Coronary artery (tissue), 2 donors: ENCODE data around the gene RAB34.

ENCODE experiments used
- DNase-seq: peaks from one replicate; pipeline ENCODE4 v3.0.0-alpha.2; 2017; ENCODE audit warnings: low spot score
- H3K27ac ChIP-seq, 2 donors: fragments of 200-600 bp; sonication (generic); one replicate each; pipeline ENCODE4 v1.5.1; 2016 to 2019
- H3K4me3 ChIP-seq: fragments of 200-600 bp; sonication (generic); 2 replicates; pipeline ENCODE4 v1.5.1; 2016; ENCODE audit warnings: mild to moderate bottlenecking, moderate library complexity
- CTCF ChIP-seq: fragments of 200-600 bp; sonication (generic); IDR thresholded peaks from one replicate; pipeline ENCODE4 v1.5.1; 2019; ENCODE audit warnings: antibody characterized with exemption

The RAB34 gene

DNA sequence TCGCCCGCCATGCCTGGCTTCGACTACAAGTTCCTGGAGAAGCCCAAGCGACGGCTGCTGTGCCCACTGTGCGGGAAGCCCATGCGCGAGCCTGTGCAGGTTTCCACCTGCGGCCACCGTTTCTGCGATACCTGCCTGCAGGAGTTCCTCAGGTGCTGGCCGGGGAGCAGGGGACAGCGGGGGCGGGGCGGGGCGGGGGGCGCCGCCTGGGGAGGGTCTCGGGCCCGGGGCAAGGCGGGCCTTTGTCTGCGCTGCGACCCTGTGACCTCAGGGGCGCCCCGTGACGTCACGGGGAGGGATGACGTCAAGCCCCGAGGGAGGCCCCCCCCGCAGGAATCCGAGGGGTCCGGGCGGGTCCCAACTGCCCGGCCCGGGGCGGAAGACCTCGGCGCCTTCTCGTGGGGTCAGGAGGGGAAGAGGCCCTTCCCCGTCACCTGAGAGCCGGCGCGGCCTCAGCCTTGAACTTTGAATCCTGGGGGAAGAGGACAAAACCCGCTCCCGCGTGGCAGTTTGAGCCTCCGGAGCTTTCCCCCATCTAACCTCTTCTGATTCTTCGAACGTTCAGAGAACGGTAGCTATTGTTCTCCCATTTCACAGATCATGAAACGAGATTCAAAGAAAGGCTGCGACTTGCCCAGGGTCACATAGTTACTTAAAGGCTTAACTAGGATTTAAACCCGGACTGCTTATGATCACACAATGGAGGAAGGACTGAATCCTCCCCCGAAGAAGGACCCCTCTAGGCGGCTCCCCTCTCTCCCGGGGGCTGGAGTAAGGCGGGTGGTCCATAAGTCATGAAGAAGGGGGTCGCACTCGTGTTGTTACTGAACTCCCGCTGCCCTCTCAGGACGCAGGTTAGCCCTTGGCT lies 26.7 kb upstream of the RAB34 start:
- H3K27ac ChIP-seq, result peak overlapping the region; percentile 85 to 90
- no peak for TF ChIP-seq CTCF
- DNase-seq, result no peak

DNA sequence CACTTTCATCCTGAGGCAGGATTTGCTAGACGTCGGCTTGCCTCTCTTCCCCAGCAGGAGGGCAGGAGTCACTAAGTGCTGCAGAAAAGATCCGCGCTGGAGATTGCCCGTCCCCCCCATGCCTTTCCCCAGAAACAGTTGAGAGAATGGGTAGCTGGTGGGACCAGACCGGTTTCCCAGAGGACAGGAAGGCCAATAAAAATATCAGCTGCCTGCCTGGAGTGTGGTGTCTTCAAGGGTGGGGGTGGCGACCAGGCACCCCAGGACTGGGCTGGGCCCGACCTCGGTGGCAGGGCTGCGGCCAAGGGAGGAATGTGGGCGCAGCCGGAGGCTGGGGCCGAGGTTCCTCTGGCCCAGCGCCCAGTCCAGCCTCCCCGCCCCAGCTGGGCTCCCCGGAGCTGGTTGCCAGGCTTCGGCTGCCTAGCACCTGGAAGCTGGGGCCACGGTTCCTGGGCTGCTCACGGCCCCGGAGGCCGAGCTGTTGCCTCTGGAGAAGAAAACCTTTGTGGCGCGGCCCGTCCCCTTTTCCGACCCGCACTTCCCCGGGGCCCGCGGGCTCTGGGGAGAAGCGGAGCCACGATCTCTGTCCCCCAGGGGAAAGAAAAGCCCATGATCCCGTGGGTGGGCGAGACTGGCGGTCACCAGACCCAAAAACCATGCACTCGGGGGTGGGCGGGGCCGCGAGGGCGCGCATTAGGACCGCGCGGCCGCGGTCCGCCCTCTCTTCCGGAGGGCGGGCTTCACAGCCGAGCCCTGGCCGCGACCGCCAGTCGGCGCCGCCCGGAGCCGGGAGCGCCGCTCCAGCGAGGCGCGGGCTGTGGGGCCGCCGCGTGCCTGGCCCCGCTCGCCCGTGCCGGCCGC lies 25.8 kb upstream of the RAB34 start, which contains the start of gene TRAF4:
TSS of gene TRAF4 (plus strand) at position 769 of the 861 bp plus-strand sequence. CDS start 102 bp downstream, outside the sequence.
- peak within 1 kb of the TSS; percentile 85 to 90 for H3K27ac ChIP-seq
- peak within 1 kb of the TSS; percentile 73 for H3K4me3 ChIP-seq
- DNase-seq, result no peak
- TF ChIP-seq CTCF, result no peak

More for the DNA sequence above, 26.7 kb upstream of the RAB34 start:
- H3K4me3 ChIP-seq, result peak overlapping the region; percentile 73

DNA sequence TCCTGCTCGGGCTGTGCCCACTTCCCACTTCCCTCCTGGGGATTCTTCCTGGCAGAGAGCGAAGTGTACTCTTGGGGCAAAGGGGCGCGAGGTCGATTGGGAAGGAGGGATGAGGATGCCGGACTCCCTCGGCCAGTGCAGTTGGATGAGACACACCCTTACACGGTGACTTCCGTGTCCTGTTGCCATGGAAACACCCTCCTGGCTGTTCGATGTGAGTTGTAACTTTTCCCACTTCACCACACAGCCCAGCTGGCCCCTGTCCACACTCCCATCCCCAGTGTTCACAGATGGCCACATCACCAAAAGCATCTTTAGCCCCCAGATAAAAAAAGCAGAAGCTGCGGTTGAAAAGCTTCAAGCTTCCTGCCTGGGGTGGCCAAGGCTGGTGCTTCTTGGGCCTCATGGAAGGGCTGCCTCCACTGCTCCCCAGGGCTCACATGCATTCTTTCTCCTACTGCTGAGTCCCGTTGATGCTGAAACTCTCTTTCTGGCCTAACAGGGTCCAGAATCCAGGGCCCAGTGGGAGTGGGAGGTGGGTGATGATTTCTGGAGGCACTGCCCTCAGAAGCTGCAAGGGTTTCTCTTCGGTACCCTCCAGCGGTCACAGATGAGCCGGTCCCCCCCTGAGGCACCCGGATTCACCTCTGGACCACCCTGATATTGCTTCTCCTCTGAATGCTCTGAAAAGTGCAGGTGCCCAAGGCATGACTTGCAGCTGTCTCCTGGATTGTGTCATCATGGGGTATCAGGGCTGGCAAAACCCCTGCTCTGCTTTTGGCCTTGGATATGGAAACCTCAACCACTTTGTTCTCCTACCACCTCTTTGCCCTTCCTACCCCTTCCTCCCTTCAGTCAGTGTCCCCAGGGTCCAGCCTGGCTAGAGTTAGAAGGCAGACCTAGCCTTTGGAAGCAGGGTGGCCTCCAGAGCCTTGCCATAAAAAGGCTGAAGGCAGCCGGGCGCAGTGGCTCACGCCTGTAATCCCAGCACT lies 24.0 kb upstream of the RAB34 start:
- DNase-seq, result no peak
- no peak for TF ChIP-seq CTCF
- Histone ChIP-seq H3K27ac (no peak overlapping the region), H3K4me3 (no peak overlapping the region)

DNA sequence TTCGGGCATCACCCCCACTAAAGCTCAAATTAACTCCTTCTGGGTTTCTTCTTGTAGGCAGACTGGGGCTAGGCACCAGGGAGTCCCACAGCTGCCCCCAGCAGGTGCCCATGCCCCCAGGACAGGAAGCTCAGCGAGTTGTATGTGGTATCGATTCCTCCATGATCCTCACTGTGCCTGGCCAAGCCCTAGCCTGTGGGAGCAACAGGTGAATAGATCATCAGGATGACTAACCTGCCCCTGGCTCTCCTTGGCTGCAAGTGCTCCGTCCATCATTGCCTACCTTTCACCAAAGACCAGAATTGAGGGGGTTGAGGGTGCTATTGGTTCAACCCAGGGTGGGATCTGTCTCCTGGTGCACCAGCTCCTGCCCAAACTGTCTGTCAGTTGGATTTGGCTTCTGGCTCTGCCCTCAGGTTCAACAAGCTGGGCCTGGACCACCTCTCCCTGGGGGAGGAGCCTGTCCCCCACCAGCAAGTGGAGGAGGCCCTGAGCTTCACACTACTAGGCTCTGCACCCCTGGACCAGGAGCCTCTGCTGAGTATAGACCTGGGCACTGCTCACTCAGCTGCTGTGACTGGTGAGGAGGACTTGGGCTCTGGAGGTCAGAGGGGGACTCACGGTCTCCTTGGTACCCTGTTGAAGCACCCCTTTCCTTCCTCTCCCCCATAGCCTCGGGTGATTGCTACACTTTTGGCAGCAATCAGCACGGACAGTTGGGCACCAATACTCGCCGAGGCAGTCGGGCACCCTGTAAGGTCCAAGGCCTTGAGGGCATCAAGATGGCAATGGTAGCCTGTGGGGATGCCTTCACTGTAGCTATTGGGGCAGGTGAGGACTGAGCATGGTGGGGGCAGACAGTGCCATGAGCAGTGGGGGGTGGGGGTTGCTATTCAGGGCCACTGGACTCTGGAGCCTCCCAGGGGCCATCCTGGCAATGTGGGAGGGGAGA lies 23.0 kb upstream of the RAB34 start:
- no peak for TF ChIP-seq CTCF
- H3K27ac ChIP-seq, result no peak overlapping the region

GRCh38 chr17:28738680-28739384 lies 21.2 kb upstream of the RAB34 start:
- no peak for DNase-seq

More for the DNA sequence above, 23.0 kb upstream of the RAB34 start:
- H3K4me3 ChIP-seq, result no peak overlapping the region
- DNase-seq, result no peak

More at GRCh38 chr17:28738680-28739384, 21.2 kb upstream of the RAB34 start:
- Histone ChIP-seq H3K27ac (no peak overlapping the region), H3K4me3 (no peak overlapping the region)
- no peak for TF ChIP-seq CTCF
